Smooth muscle cell (in vitro differentiated cells): ENCODE data around the gene NCAPH2. TPM values are rescaled to one million over a fixed set of nuclear protein-coding genes. Genes with fewer than 3 reads are reported as not detected.

Experiments used
- DNase-seq: peaks from one replicate; lab custom pipeline; 2025; ENCODE audit not compliant: unreplicated experiment; lab: John Stamatoyannopoulos, UW
- H2AFZ ChIP-seq: fragments of 200-600 bp; sonication (generic); 2 replicates; pipeline ENCODE4 v1.6.0; 2016; ENCODE audit warnings: antibody characterized with exemption, low read depth, mild to moderate bottlenecking
- H3F3A ChIP-seq: fragments of 200-600 bp; sonication (generic); 2 replicates; pipeline ENCODE4 v1.6.0; 2017; ENCODE audit warnings: antibody characterized with exemption, low read depth
- H3K27ac ChIP-seq: fragments of 200-600 bp; sonication (generic); 2 replicates; pipeline ENCODE4 v1.5.1; 2016; ENCODE audit warnings: low read depth, mild to moderate bottlenecking
- H3K27me3 ChIP-seq: fragments of 200-600 bp; sonication (generic); 2 replicates; pipeline ENCODE4 v1.6.1; 2016; ENCODE audit warnings: low read depth, mild to moderate bottlenecking
- H3K36me3 ChIP-seq: fragments of 200-600 bp; sonication (generic); 2 replicates; pipeline ENCODE4 v1.5.1; 2016; ENCODE audit warnings: low read depth
- H3K4me1 ChIP-seq: fragments of 200-600 bp; sonication (generic); 2 replicates; pipeline ENCODE4 v1.5.1; 2016; ENCODE audit warnings: low read depth
- H3K4me2 ChIP-seq: fragments of 200-600 bp; sonication (generic); 2 replicates; pipeline ENCODE4 v1.6.0; 2016; ENCODE audit warnings: mild to moderate bottlenecking
- H3K4me3 ChIP-seq: fragments of 200-600 bp; sonication (generic); 2 replicates; pipeline ENCODE4 v1.5.1; 2016; ENCODE audit warnings: mild to moderate bottlenecking
- H3K79me2 ChIP-seq: fragments of 200-600 bp; sonication (generic); 2 replicates; pipeline ENCODE4 v1.6.0; 2016; ENCODE audit warnings: low read depth, mild to moderate bottlenecking
- H3K9ac ChIP-seq: fragments of 200-600 bp; sonication (generic); 2 replicates; pipeline ENCODE4 v1.6.0; 2016; ENCODE audit warnings: low read depth
- H3K9me3 ChIP-seq: fragments of 200-600 bp; sonication (generic); replicated peaks from 2 replicates; pipeline ENCODE4 v1.5.1; 2016; ENCODE audit warnings: low read depth
- H4K20me1 ChIP-seq: fragments of 200-600 bp; sonication (generic); 2 replicates; pipeline ENCODE4 v1.6.0; 2016; ENCODE audit warnings: low read depth
- CTCF ChIP-seq: fragments of 200-600 bp; sonication (generic); IDR thresholded peaks from 2 replicates; pipeline ENCODE4 v1.5.1; 2017; ENCODE audit warnings: borderline replicate concordance, mild to moderate bottlenecking, antibody characterized with exemption; ENCODE audit not compliant: insufficient read depth, poor library complexity, severe bottlenecking
- WGBS: methylation state at CpG from one replicate; pipeline ENCODE4 v1.1.7; 2016; ENCODE audit warnings: low lambda C conversion rate; 5-methylcytosine and 5-hydroxymethylcytosine counted together
- polyA plus RNA-seq: library from polyadenylated mRNA; unstranded; fragments of >200 nt; fragmentation: Nextera tagmentation; extraction: Ambion mirVana; gene quantifications from 2 replicates; pipeline ENCODE4 v1.2.1, GENCODE V29; 2016
- total RNA-seq: library from RNA; depleted of rRNA; stranded (reverse); fragments of >200 nt; gene quantifications from 2 replicates; pipeline ENCODE4 v1.2.3, GENCODE V29; 2014

Gene NCAPH2
- total and polyA plus RNA-seq, 2 experiments from 2014 or later = 24.1 to 45.7 TPM

- H3K4me2 ChIP-seq = no peak overlapping the region
- TF ChIP-seq CTCF = no peak
- no peaks in the 10 kb centered on the region for H3K27me3 ChIP-seq
- H3K4me1 ChIP-seq = peaks cover 8% of the 10 kb centered on the region
- no peaks in the 10 kb centered on the region for H3K79me2 ChIP-seq
- no peaks in the 10 kb centered on the region for H3K36me3 ChIP-seq
- H2AFZ ChIP-seq = no peak overlapping the region
- H3K9ac ChIP-seq = no peak overlapping the region
- no peak overlapping the region for H3K4me3 ChIP-seq
- no peak overlapping the region for H3K27ac ChIP-seq
- 94% methylated on average over 41 of the region's 56 CpGs for WGBS
- no peaks in the 10 kb centered on the region for H3F3A ChIP-seq
- H3K9me3 ChIP-seq = no peaks in the 10 kb centered on the region
- H4K20me1 ChIP-seq = no peaks in the 10 kb centered on the region
- no peak for DNase-seq
Observed at GRCh38 chr22:50548040-50548920, 40.3 kb downstream of the NCAPH2 start.

DNA sequence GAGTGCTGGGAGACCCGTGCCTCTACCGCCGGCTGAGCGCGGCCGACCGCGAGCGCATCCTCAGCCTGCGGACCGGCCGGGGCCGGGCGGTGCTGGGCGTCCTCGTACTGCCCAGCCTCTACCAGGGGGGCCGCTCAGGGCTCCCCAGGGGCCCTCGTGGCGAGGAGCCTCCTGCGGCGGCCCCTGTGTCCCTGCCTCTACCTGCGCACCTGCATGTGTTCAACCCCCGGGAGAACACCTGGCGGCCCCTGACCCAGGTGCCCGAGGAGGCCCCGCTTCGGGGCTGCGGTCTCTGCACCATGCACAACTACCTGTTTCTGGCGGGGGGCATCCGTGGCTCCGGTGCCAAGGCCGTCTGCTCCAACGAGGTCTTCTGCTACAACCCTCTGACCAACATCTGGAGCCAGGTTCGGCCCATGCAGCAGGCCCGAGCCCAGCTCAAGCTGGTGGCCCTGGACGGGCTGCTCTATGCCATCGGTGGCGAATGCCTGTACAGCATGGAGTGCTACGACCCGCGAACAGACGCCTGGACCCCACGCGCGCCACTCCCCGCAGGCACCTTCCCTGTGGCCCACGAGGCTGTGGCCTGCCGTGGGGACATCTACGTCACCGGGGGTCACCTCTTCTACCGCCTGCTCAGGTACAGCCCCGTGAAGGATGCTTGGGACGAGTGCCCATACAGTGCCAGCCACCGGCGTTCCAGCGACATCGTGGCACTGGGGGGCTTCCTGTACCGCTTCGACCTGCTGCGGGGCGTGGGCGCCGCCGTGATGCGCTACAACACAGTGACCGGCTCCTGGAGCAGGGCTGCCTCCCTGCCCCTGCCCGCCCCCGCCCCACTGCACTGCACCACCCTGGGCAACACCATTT is 41.1 kb downstream of the NCAPH2 start:
- H3F3A ChIP-seq = no peaks in the 10 kb centered on the region
- no peak overlapping the region for H3K4me2 ChIP-seq
- H3K4me1 ChIP-seq = peaks cover 8% of the 10 kb centered on the region
- no peaks in the 10 kb centered on the region for H3K9me3 ChIP-seq
- H3K27me3 ChIP-seq = no peaks in the 10 kb centered on the region
- no peaks in the 10 kb centered on the region for H4K20me1 ChIP-seq
- 94% methylated on average over 55 of the region's 68 CpGs for WGBS
- no peak overlapping the region for H3K27ac ChIP-seq
- no peaks in the 10 kb centered on the region for H3K79me2 ChIP-seq
- H3K36me3 ChIP-seq = no peaks in the 10 kb centered on the region
- no peak for DNase-seq
- no peak for TF ChIP-seq CTCF
- no peak overlapping the region for H3K4me3 ChIP-seq
- no peak overlapping the region for H3K9ac ChIP-seq
- no peak overlapping the region for H2AFZ ChIP-seq

DNA sequence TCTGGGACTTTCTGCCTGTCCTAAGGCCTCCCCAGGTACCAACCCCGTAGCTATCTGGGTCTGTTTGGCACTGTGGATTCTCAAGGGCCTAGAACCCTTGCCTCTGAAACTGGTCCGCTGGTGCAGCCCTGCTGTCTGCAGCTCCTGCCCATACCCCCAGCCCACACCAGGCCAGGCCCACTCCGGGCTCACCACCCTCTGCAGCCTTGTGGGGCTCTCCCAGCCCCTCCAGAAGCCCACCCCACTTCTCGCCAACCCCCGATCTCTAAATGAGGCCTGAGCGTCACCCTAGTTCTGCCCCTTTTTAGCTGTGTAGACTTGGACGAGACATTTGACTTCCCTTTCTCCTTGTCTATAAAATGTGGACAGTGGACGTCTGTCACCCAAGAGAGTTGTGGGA is 42.4 kb downstream of the NCAPH2 start:
- no peak for TF ChIP-seq CTCF
- no peaks in the 10 kb centered on the region for H3K36me3 ChIP-seq
- H3K9me3 ChIP-seq = no peaks in the 10 kb centered on the region
- H3K4me1 ChIP-seq = no peaks in the 10 kb centered on the region
- no peak overlapping the region for H3K4me2 ChIP-seq
- no peaks in the 10 kb centered on the region for H4K20me1 ChIP-seq
- no peak for DNase-seq
- no peak overlapping the region for H2AFZ ChIP-seq
- H3K27me3 ChIP-seq = no peaks in the 10 kb centered on the region
- H3K27ac ChIP-seq = no peak overlapping the region
- no peak overlapping the region for H3K9ac ChIP-seq
- no peaks in the 10 kb centered on the region for H3K79me2 ChIP-seq
- WGBS = 90% methylated on average over 8 of the region's 8 CpGs
- no peak overlapping the region for H3K4me3 ChIP-seq
- no peaks in the 10 kb centered on the region for H3F3A ChIP-seq
